MM.1S (cell line): ENCODE results near the gene REPS1.

ENCODE experiments used
- DNase-seq: peaks from one replicate; pipeline ENCODE4 v3.0.0-alpha.2; 2015
- H2AFZ ChIP-seq: fragments of 300-600 bp; sonication (generic); 2 replicates; pipeline ENCODE4 v1.6.0; 2016; ENCODE audit warnings: antibody characterized with exemption, low read length
- H3F3A ChIP-seq: fragments of 300-600 bp; sonication (generic); 2 replicates; pipeline ENCODE4 v1.6.1; 2016; ENCODE audit warnings: mild to moderate bottlenecking, antibody characterized with exemption, low read length, moderate library complexity, mixed read lengths; ENCODE audit not compliant: insufficient read depth
- H3K27ac ChIP-seq: fragments of 300-600 bp; sonication (generic); 2 replicates; pipeline ENCODE4 v1.5.1; 2016; ENCODE audit warnings: mild to moderate bottlenecking, low read length
- H3K27me3 ChIP-seq: fragments of 300-600 bp; sonication (generic); replicated peaks from 2 replicates; pipeline ENCODE4 v1.6.0; 2016; ENCODE audit warnings: low read length; ENCODE audit not compliant: insufficient read depth
- H3K36me3 ChIP-seq: fragments of 300-600 bp; sonication (generic); replicated peaks from 2 replicates; pipeline ENCODE4 v1.6.1; 2016; ENCODE audit warnings: mild to moderate bottlenecking, low read length, mixed read lengths; ENCODE audit not compliant: insufficient read depth
- H3K4me1 ChIP-seq: fragments of 300-600 bp; sonication (generic); 2 replicates; pipeline ENCODE4 v1.6.1; 2016; ENCODE audit warnings: low read length, mixed read lengths
- H3K4me2 ChIP-seq: fragments of 300-600 bp; sonication (generic); 2 replicates; pipeline ENCODE4 v1.6.0; 2016; ENCODE audit warnings: low read depth, low read length
- H3K4me3 ChIP-seq: fragments of 300-600 bp; sonication (generic); 2 replicates; pipeline ENCODE4 v1.5.1; 2016; ENCODE audit warnings: low read length, mixed read lengths
- H3K79me2 ChIP-seq: fragments of 300-600 bp; sonication (generic); 2 replicates; pipeline ENCODE4 v1.6.1; 2016; ENCODE audit warnings: mixed run types, low read length, mixed read lengths
- H3K9ac ChIP-seq: fragments of 300-600 bp; sonication (generic); 2 replicates; pipeline ENCODE4 v1.6.1; 2016; ENCODE audit warnings: low read length, mixed read lengths
- H3K9me2 ChIP-seq: fragments of 300-600 bp; sonication (generic); replicated peaks from 2 replicates; pipeline ENCODE4 v1.6.1; 2016; ENCODE audit warnings: mild to moderate bottlenecking, low read length, mixed read lengths; ENCODE audit not compliant: insufficient read depth
- H3K9me3 ChIP-seq: fragments of 300-600 bp; sonication (generic); replicated peaks from 2 replicates; pipeline ENCODE4 v1.6.1; 2016; ENCODE audit warnings: mild to moderate bottlenecking, low read length, mixed read lengths; ENCODE audit not compliant: insufficient read depth
- H4K20me1 ChIP-seq: fragments of 300-600 bp; sonication (generic); 2 replicates; pipeline ENCODE4 v1.6.1; 2016; ENCODE audit warnings: mild to moderate bottlenecking, low read length, moderate library complexity, mixed read lengths; ENCODE audit not compliant: insufficient read depth
- EZH2 ChIP-seq: fragments of 300-600 bp; sonication (generic); optimal IDR thresholded peaks from 2 replicates; pipeline ENCODE3; 2017; ENCODE audit warnings: low read depth, mild to moderate bottlenecking, antibody characterized with exemption, low read length, mixed read lengths
- EZH2phosphoT487 ChIP-seq: fragments of 300-600 bp; sonication (generic); IDR thresholded peaks from 2 replicates; pipeline ENCODE4 v1.6.1; 2018; ENCODE audit warnings: antibody characterized with exemption, low read length
- TF ChIP-seq, protein P1 (sequence below): fragments of 300-600 bp; sonication (generic); IDR thresholded peaks from 2 replicates; pipeline ENCODE4 v1.5.1; 2016; ENCODE audit warnings: antibody characterized with exemption, low read length, mixed read lengths

REPS1 gene, protein sequence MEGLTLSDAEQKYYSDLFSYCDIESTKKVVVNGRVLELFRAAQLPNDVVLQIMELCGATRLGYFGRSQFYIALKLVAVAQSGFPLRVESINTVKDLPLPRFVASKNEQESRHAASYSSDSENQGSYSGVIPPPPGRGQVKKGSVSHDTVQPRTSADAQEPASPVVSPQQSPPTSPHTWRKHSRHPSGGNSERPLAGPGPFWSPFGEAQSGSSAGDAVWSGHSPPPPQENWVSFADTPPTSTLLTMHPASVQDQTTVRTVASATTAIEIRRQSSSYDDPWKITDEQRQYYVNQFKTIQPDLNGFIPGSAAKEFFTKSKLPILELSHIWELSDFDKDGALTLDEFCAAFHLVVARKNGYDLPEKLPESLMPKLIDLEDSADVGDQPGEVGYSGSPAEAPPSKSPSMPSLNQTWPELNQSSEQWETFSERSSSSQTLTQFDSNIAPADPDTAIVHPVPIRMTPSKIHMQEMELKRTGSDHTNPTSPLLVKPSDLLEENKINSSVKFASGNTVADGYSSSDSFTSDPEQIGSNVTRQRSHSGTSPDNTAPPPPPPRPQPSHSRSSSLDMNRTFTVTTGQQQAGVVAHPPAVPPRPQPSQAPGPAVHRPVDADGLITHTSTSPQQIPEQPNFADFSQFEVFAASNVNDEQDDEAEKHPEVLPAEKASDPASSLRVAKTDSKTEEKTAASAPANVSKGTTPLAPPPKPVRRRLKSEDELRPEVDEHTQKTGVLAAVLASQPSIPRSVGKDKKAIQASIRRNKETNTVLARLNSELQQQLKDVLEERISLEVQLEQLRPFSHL

GRCh38 chr6:138987643-138988468, at the start of gene REPS1:
Gene REPS1 (minus strand): TSS chr6:138988253. CDS start chr6:138987682, 571 bp downstream.
- H3K27ac ChIP-seq = peak within 1 kb of the TSS; percentile 78; the same call in 1 of the 2 replicates
- DNase-seq = peak; percentile 86
- peaks cover 47% of the 10 kb centered on the region for H3K79me2 ChIP-seq

DNA sequence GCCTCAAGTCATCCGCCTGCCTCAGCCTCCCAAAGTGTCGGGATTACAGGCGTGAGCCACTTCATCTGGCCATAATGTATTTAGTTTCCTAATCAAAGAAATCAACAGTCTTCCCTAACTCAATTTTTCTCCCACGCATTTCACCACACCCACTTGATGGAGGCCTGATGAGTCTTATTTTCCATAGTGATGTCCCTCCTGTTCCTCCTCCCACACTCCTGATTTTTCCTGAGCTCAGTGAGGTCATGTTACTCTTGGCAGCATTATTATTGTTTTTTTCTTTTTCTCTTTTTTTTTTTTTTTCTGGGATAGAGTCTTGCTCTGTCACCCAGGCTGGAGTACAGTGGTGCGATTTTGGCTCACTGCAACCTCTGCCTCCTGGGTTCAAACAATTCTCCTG, 49.4 kb upstream of the REPS1 start:
- H3K4me2 ChIP-seq = no peak overlapping the region
- no peaks in the 10 kb centered on the region for H3K79me2 ChIP-seq
- no peak overlapping the region for H3K9ac ChIP-seq
- H3K4me1 ChIP-seq = no peaks in the 10 kb centered on the region
- no peaks in the 10 kb centered on the region for H3F3A ChIP-seq
- no peak for DNase-seq
- no peaks in the 10 kb centered on the region for H4K20me1 ChIP-seq
- no peak overlapping the region for H3K4me3 ChIP-seq
- no peaks in the 10 kb centered on the region for H3K9me2 ChIP-seq
- H3K27ac ChIP-seq = no peak overlapping the region
- H3K9me3 ChIP-seq = no peaks in the 10 kb centered on the region
- no peaks in the 10 kb centered on the region for H3K36me3 ChIP-seq
- no peaks in the 10 kb centered on the region for H3K27me3 ChIP-seq
- no peak overlapping the region for H2AFZ ChIP-seq
- no peak for TF ChIP-seq EZH2
- TF ChIP-seq EZH2phosphoT487 = no peak
- TF ChIP-seq, protein P1, sequence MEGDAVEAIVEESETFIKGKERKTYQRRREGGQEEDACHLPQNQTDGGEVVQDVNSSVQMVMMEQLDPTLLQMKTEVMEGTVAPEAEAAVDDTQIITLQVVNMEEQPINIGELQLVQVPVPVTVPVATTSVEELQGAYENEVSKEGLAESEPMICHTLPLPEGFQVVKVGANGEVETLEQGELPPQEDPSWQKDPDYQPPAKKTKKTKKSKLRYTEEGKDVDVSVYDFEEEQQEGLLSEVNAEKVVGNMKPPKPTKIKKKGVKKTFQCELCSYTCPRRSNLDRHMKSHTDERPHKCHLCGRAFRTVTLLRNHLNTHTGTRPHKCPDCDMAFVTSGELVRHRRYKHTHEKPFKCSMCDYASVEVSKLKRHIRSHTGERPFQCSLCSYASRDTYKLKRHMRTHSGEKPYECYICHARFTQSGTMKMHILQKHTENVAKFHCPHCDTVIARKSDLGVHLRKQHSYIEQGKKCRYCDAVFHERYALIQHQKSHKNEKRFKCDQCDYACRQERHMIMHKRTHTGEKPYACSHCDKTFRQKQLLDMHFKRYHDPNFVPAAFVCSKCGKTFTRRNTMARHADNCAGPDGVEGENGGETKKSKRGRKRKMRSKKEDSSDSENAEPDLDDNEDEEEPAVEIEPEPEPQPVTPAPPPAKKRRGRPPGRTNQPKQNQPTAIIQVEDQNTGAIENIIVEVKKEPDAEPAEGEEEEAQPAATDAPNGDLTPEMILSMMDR = no peak

More at GRCh38 chr6:138987643-138988468, at the start of gene REPS1:
- Histone ChIP-seq H4K20me1 (no peaks in the 10 kb centered on the region; the same call in 1 of the 2 replicates), H3K36me3 (no peaks in the 10 kb centered on the region), H3K4me3 (peak within 1 kb of the TSS; percentile 91), H2AFZ (peak within 1 kb of the TSS; percentile 81), H3K9me3 (no peaks in the 10 kb centered on the region), H3K27me3 (no peaks in the 10 kb centered on the region), H3K9ac (peak within 1 kb of the TSS; percentile 97), H3F3A (peaks cover 6% of the 10 kb centered on the region; the same call in 1 of the 2 replicates), H3K9me2 (no peaks in the 10 kb centered on the region), H3K4me2 (peak within 1 kb of the TSS; percentile 82), H3K4me1 (peaks cover 14% of the 10 kb centered on the region; the same call in 1 of the 2 replicates)
- TF ChIP-seq, protein P1 = peak; percentile 84
- no peak for TF ChIP-seq EZH2

DNA sequence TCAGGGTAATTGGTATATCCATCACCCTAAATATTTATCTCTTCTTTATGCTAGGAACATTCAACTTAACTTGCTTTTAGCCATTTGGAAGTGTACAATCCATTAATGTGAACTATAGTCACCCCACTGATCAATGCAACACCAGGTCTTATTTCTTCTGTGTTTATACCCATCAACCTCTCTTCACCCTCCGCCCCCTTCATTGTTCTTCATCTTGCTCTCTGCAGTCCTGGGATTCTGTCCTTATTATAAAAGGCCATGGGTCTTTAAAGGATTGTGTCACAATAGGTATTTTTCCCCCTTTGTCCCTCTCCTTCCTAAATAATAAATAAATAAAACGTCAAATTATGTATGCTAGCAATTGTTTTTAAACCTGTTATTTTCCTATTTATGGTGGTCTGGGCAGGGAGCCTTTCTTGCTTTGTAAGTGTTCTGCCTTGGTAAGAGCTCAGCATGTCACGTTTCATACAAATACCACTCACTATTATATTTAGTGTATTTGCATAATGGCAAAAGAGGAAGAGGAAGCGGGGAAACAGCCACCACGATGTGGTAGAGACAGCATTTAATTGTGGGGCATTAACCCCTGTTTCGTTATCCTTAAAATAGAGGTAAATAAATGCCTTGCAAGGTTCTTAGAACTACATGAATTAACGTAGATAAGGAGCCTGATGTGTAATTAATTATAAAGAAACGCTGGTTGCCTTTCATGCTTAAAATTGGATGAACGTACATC, 42.3 kb upstream of the REPS1 start:
- Histone ChIP-seq H3K27me3 (no peaks in the 10 kb centered on the region), H3K4me2 (peak overlapping the region; percentile 89; the same call in 1 of the 2 replicates), H3K79me2 (peaks cover 20% of the 10 kb centered on the region), H3K27ac (no peak overlapping the region), H3K36me3 (no peaks in the 10 kb centered on the region), H3K4me3 (no peak overlapping the region; the same call in 1 of the 2 replicates), H4K20me1 (no peaks in the 10 kb centered on the region), H3K9me2 (no peaks in the 10 kb centered on the region), H3K9me3 (no peaks in the 10 kb centered on the region), H3F3A (peaks cover 6% of the 10 kb centered on the region; the same call in 1 of the 2 replicates), H2AFZ (no peak overlapping the region), H3K4me1 (peaks cover 7% of the 10 kb centered on the region; the same call in 1 of the 2 replicates), H3K9ac (no peak overlapping the region)
- TF ChIP-seq EZH2 (no peak), EZH2phosphoT487 (no peak)
- TF ChIP-seq, protein P1 = no peak
- no peak for DNase-seq
